GM23338 (cell line): ENCODE measurements around the gene ATP4B. TPM values are rescaled to one million over a fixed set of nuclear protein-coding genes. Genes with fewer than 3 reads are reported as not detected.

ENCODE experiments used
- ATAC-seq: fragments of 200-7000 bp; cut with Tn5 transposase; 3 replicates; pipeline ENCODE4 v1.9.1; 2020
- DNase-seq: peaks from one replicate; pipeline ENCODE4 v3.0.0-alpha.2; 2015; ENCODE audit warnings: low spot score
- H2AFZ ChIP-seq: fragments of 200-600 bp; sonication (generic); 2 replicates; pipeline ENCODE4 v1.8.0; 2016; ENCODE audit warnings: antibody characterized with exemption, mild to moderate bottlenecking, moderate library complexity
- H3F3A ChIP-seq: fragments of 200-600 bp; sonication (generic); replicated peaks from 2 replicates; pipeline ENCODE4 v1.8.0; 2017; ENCODE audit warnings: antibody characterized with exemption, mixed run types, low read depth
- H3K27ac ChIP-seq: fragments of 200-600 bp; sonication (generic); 2 replicates; pipeline ENCODE4 v1.6.1; 2016; ENCODE audit warnings: low read depth
- H3K27me3 ChIP-seq: fragments of 200-600 bp; sonication (generic); 2 replicates; pipeline ENCODE4 v1.8.0; 2016; ENCODE audit warnings: mild to moderate bottlenecking, mixed run types, moderate library complexity; ENCODE audit not compliant: insufficient read depth
- H3K36me3 ChIP-seq: fragments of 200-600 bp; sonication (generic); 2 replicates; pipeline ENCODE4 v1.8.0; 2016; ENCODE audit warnings: mild to moderate bottlenecking; ENCODE audit not compliant: insufficient read depth
- H3K4me1 ChIP-seq: fragments of 200-600 bp; sonication (generic); 2 replicates; pipeline ENCODE4 v1.8.0; 2016; ENCODE audit warnings: mild to moderate bottlenecking, moderate library complexity; ENCODE audit not compliant: insufficient read depth
- H3K4me2 ChIP-seq: fragments of 200-600 bp; sonication (generic); 2 replicates; pipeline ENCODE4 v1.7.1; 2017; ENCODE audit warnings: mixed run types
- H3K4me3 ChIP-seq: fragments of 200-600 bp; sonication (generic); 2 replicates; pipeline ENCODE4 v1.6.1; 2016; ENCODE audit warnings: mixed run types
- H3K79me2 ChIP-seq: fragments of 200-600 bp; sonication (generic); replicated peaks from 2 replicates; pipeline ENCODE4 v1.8.0; 2017; ENCODE audit warnings: mild to moderate bottlenecking; ENCODE audit not compliant: insufficient read depth
- H3K9me2 ChIP-seq: fragments of 200-600 bp; sonication (generic); 2 replicates; pipeline ENCODE4 v1.8.0; 2017; ENCODE audit not compliant: insufficient read depth
- H4K20me1 ChIP-seq: fragments of 200-600 bp; sonication (generic); replicated peaks from 2 replicates; pipeline ENCODE4 v1.8.0; 2017; ENCODE audit warnings: mild to moderate bottlenecking; ENCODE audit not compliant: insufficient read depth
- H3K27ac Mint-ChIP-seq: 2 replicates; pipeline ENCODE4 v1.8.0; 2020; ENCODE audit warnings: inconsistent platforms, mild to moderate bottlenecking, moderate library complexity, mixed read lengths
- H3K27me3 Mint-ChIP-seq: 3 replicates; pipeline ENCODE4 v1.8.0; 2022; ENCODE audit warnings: low read depth, mild to moderate bottlenecking, moderate library complexity, mixed read lengths, inconsistent platforms; ENCODE audit not compliant: insufficient read depth, poor library complexity
- H3K36me3 Mint-ChIP-seq: 3 replicates; pipeline ENCODE4 v1.8.0; 2021; ENCODE audit warnings: low read depth, mild to moderate bottlenecking, inconsistent platforms, moderate library complexity, mixed read lengths
- H3K4me1 Mint-ChIP-seq: 3 replicates; pipeline ENCODE4 v1.8.0; 2020; ENCODE audit warnings: mild to moderate bottlenecking, inconsistent platforms, mixed read lengths
- H3K4me3 Mint-ChIP-seq: 3 replicates; pipeline ENCODE4 v1.8.0; 2021; ENCODE audit warnings: moderate library complexity, mild to moderate bottlenecking, inconsistent platforms, mixed read lengths
- H3K9me3 Mint-ChIP-seq: 3 replicates; pipeline ENCODE4 v1.8.0; 2020; ENCODE audit warnings: moderate library complexity, mild to moderate bottlenecking, inconsistent platforms, mixed read lengths
- CREB1 ChIP-seq: fragments of 250-450 bp; sonication (Bioruptor Pico); IDR thresholded peaks from 2 replicates; pipeline ENCODE4 v1.5.0; 2020; ENCODE audit warnings: low read depth, mild to moderate bottlenecking, moderate library complexity
- EZH2 ChIP-seq: fragments of 200-600 bp; sonication (generic); IDR thresholded peaks from one replicate; pipeline ENCODE4 v1.8.0; 2017; ENCODE audit warnings: antibody characterized with exemption, mild to moderate bottlenecking, low read depth; ENCODE audit not compliant: unreplicated experiment
- EZH2phosphoT487 ChIP-seq: fragments of 200-600 bp; sonication (generic); IDR thresholded peaks from one replicate; pipeline ENCODE4 v1.8.1; 2018; ENCODE audit warnings: antibody characterized with exemption; ENCODE audit not compliant: unreplicated experiment
- JUNB ChIP-seq: IDR thresholded peaks from one replicate; pipeline ENCODE4 v1.6.1; 2016; ENCODE audit warnings: antibody characterized with exemption; ENCODE audit not compliant: unreplicated experiment
- NANOG ChIP-seq: IDR thresholded peaks from 2 replicates; pipeline ENCODE4 v1.6.1; 2016; ENCODE audit warnings: antibody characterized with exemption, borderline replicate concordance
- POLR2AphosphoS5 ChIP-seq: IDR thresholded peaks from 2 replicates; pipeline ENCODE4 v1.6.1; 2016; ENCODE audit warnings: antibody characterized with exemption, low read depth
- STAT1 ChIP-seq: IDR thresholded peaks from one replicate; pipeline ENCODE4 v1.6.1; 2016; ENCODE audit warnings: antibody characterized with exemption; ENCODE audit not compliant: unreplicated experiment
- ZNF114 ChIP-seq: fragments of 250-450 bp; sonication (Bioruptor Pico); IDR thresholded peaks from 2 replicates; pipeline ENCODE4 v1.5.0; 2020; ENCODE audit warnings: mild to moderate bottlenecking, moderate library complexity
- ZNF331 ChIP-seq: fragments of 250-450 bp; sonication (Bioruptor Pico); IDR thresholded peaks from 2 replicates; pipeline ENCODE4 v1.5.0; 2020; ENCODE audit warnings: low read depth, mild to moderate bottlenecking, moderate library complexity
- polyA plus RNA-seq: library from polyadenylated mRNA; unstranded; fragments of >200 nt; fragmentation: Nextera tagmentation; extraction: Ambion mirVana; gene quantifications from 2 replicates; pipeline ENCODE4 v1.2.1, GENCODE V29; 2016
- total RNA-seq: library from RNA; depleted of rRNA; stranded (reverse); fragments of >200 nt; shearing (Covaris generic); gene quantifications from 2 replicates; pipeline ENCODE4 v1.2.3, GENCODE V29; 2014
- TF ChIP-seq, protein P1 (sequence below): IDR thresholded peaks from 2 replicates; pipeline ENCODE4 v1.6.1; 2016; ENCODE audit warnings: antibody characterized with exemption
- TF ChIP-seq, protein P2 (sequence below): IDR thresholded peaks from one replicate; pipeline ENCODE4 v1.6.1; 2018; ENCODE audit warnings: antibody characterized with exemption; ENCODE audit not compliant: unreplicated experiment
- TF ChIP-seq, protein P3 (sequence below): fragments of 250-450 bp; sonication (Bioruptor Pico); IDR thresholded peaks from 2 replicates; pipeline ENCODE4 v1.5.0; 2020; ENCODE audit warnings: mild to moderate bottlenecking, moderate library complexity

The ATP4B gene
- total and polyA plus RNA-seq, 2 experiments from 2014 or later = not detected

DNA sequence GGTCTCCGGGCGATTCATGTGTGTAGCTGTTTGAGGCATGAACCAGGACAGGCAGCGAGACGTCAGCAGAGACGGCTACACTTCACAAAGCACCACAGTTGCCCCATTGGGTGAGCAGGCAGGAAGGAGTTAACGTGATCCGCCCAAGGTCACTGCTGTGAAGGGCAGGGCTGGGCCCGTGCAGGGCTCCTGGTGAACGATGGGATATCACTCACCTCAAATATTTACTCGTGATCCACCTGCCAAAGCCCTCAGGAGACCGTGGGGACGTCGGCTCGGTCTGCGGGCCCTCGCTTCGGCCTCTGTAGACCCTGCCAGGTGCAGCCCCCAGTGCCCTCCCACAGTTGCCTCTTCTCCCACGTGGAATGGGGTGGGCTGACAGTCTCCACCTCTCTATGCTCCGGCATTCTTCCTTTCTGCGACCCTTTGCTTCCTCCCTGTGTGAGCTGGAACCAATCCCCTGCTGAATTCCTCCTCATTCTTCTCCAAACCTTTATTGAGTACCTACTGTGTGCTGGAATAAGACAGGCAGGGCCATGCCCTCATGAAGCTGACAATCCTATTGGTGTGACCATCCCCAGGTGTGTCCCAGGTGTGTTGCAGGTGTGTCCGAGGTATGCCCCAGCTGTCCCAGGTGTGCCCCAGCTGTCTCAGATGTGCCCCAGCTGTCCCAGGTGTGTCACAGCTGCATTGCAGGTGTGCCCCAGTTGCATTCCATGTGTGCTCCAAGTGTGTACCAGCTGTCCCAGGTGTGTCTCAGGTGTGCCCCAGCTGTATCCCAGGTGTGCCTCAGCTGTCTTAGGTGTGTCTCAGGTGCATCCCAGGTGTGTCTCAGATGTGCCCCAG, 7.0 kb upstream of the ATP4B start (continued):
- TF ChIP-seq NANOG (no peak), POLR2AphosphoS5 (no peak), EZH2 (no peak), STAT1 (no peak), EZH2phosphoT487 (no peak)

DNA sequence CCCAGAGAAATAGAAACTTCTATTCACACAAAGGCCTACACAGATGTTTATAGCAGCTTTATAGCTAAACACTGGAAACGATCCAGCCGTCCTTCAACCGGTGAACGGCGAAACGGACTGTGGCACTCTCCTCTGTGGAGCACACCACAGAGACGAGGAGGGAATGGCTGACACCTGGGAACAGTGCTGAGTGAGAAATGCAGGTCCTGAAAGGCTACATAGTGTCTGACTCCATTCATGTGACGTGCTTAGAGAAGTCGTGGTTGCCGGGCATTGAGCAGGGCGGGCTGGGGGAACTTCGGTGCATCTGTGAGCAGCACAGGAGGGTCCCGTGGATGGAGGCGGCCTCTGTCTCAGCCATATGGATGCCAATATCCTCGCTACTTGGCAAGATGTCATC, 5.9 kb upstream of the ATP4B start:
- Histone ChIP-seq H3K27ac (no peak overlapping the region), H4K20me1 (no peaks in the 10 kb centered on the region), H3K4me2 (no peak overlapping the region), H3K4me3 (no peak overlapping the region), H3K79me2 (no peaks in the 10 kb centered on the region), H2AFZ (no peak overlapping the region), H3K27me3 (no peaks in the 10 kb centered on the region), H3F3A (no peaks in the 10 kb centered on the region), H3K4me1 (no peaks in the 10 kb centered on the region), H3K36me3 (no peaks in the 10 kb centered on the region), H3K9me2 (no peaks in the 10 kb centered on the region)
- no peak for DNase-seq
- Mint-ChIP-seq H3K4me3 (no peak overlapping the region), H3K4me1 (peaks cover 5% of the 10 kb centered on the region; the same call in 2 of the 3 replicates), H3K27me3 (peaks cover 4% of the 10 kb centered on the region), H3K36me3 (no peaks in the 10 kb centered on the region), H3K9me3 (no peaks in the 10 kb centered on the region; the same call in 2 of the 3 replicates), H3K27ac (no peak overlapping the region)
- no peak for ATAC-seq
- TF ChIP-seq JUNB = no peak
- TF ChIP-seq POLR2AphosphoS5 = no peak
- TF ChIP-seq ZNF114 = no peak
- TF ChIP-seq, protein P1, sequence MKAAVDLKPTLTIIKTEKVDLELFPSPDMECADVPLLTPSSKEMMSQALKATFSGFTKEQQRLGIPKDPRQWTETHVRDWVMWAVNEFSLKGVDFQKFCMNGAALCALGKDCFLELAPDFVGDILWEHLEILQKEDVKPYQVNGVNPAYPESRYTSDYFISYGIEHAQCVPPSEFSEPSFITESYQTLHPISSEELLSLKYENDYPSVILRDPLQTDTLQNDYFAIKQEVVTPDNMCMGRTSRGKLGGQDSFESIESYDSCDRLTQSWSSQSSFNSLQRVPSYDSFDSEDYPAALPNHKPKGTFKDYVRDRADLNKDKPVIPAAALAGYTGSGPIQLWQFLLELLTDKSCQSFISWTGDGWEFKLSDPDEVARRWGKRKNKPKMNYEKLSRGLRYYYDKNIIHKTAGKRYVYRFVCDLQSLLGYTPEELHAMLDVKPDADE = no peak
- TF ChIP-seq STAT1 = no peak
- TF ChIP-seq, protein P2, sequence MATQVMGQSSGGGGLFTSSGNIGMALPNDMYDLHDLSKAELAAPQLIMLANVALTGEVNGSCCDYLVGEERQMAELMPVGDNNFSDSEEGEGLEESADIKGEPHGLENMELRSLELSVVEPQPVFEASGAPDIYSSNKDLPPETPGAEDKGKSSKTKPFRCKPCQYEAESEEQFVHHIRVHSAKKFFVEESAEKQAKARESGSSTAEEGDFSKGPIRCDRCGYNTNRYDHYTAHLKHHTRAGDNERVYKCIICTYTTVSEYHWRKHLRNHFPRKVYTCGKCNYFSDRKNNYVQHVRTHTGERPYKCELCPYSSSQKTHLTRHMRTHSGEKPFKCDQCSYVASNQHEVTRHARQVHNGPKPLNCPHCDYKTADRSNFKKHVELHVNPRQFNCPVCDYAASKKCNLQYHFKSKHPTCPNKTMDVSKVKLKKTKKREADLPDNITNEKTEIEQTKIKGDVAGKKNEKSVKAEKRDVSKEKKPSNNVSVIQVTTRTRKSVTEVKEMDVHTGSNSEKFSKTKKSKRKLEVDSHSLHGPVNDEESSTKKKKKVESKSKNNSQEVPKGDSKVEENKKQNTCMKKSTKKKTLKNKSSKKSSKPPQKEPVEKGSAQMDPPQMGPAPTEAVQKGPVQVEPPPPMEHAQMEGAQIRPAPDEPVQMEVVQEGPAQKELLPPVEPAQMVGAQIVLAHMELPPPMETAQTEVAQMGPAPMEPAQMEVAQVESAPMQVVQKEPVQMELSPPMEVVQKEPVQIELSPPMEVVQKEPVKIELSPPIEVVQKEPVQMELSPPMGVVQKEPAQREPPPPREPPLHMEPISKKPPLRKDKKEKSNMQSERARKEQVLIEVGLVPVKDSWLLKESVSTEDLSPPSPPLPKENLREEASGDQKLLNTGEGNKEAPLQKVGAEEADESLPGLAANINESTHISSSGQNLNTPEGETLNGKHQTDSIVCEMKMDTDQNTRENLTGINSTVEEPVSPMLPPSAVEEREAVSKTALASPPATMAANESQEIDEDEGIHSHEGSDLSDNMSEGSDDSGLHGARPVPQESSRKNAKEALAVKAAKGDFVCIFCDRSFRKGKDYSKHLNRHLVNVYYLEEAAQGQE = no peak
- TF ChIP-seq CREB1 (CRISPR knock-in tag) = no peak
- no peak for TF ChIP-seq EZH2phosphoT487
- no peak for TF ChIP-seq ZNF331
- TF ChIP-seq EZH2 = no peak
- no peak for TF ChIP-seq NANOG
- TF ChIP-seq, protein P3, sequence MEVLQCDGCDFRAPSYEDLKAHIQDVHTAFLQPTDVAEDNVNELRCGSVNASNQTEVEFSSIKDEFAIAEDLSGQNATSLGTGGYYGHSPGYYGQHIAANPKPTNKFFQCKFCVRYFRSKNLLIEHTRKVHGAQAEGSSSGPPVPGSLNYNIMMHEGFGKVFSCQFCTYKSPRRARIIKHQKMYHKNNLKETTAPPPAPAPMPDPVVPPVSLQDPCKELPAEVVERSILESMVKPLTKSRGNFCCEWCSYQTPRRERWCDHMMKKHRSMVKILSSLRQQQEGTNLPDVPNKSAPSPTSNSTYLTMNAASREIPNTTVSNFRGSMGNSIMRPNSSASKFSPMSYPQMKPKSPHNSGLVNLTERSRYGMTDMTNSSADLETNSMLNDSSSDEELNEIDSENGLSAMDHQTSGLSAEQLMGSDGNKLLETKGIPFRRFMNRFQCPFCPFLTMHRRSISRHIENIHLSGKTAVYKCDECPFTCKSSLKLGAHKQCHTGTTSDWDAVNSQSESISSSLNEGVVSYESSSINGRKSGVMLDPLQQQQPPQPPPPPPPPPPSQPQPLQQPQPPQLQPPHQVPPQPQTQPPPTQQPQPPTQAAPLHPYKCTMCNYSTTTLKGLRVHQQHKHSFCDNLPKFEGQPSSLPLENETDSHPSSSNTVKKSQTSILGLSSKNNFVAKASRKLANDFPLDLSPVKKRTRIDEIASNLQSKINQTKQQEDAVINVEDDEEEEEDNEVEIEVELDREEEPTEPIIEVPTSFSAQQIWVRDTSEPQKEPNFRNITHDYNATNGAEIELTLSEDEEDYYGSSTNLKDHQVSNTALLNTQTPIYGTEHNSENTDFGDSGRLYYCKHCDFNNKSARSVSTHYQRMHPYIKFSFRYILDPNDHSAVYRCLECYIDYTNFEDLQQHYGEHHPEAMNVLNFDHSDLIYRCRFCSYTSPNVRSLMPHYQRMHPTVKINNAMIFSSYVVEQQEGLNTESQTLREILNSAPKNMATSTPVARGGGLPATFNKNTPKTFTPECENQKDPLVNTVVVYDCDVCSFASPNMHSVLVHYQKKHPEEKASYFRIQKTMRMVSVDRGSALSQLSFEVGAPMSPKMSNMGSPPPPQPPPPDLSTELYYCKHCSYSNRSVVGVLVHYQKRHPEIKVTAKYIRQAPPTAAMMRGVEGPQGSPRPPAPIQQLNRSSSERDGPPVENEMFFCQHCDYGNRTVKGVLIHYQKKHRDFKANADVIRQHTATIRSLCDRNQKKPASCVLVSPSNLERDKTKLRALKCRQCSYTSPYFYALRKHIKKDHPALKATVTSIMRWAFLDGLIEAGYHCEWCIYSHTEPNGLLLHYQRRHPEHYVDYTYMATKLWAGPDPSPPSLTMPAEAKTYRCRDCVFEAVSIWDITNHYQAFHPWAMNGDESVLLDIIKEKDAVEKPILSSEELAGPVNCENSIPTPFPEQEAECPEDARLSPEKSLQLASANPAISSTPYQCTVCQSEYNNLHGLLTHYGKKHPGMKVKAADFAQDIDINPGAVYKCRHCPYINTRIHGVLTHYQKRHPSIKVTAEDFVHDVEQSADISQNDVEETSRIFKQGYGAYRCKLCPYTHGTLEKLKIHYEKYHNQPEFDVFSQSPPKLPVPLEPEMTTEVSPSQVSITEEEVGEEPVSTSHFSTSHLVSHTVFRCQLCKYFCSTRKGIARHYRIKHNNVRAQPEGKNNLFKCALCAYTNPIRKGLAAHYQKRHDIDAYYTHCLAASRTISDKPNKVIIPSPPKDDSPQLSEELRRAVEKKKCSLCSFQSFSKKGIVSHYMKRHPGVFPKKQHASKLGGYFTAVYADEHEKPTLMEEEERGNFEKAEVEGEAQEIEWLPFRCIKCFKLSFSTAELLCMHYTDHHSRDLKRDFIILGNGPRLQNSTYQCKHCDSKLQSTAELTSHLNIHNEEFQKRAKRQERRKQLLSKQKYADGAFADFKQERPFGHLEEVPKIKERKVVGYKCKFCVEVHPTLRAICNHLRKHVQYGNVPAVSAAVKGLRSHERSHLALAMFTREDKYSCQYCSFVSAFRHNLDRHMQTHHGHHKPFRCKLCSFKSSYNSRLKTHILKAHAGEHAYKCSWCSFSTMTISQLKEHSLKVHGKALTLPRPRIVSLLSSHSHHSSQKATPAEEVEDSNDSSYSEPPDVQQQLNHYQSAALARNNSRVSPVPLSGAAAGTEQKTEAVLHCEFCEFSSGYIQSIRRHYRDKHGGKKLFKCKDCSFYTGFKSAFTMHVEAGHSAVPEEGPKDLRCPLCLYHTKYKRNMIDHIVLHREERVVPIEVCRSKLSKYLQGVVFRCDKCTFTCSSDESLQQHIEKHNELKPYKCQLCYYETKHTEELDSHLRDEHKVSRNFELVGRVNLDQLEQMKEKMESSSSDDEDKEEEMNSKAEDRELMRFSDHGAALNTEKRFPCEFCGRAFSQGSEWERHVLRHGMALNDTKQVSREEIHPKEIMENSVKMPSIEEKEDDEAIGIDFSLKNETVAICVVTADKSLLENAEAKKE = no peak
